Measurements from ENCODE around the gene TDRD3. TPM values are rescaled to one million over a fixed set of nuclear protein-coding genes. Genes with fewer than 3 reads are reported as not detected.

Gene TDRD3
- total RNA-seq, 1 experiment from 2014 or later: 10.8 TPM

DNA sequence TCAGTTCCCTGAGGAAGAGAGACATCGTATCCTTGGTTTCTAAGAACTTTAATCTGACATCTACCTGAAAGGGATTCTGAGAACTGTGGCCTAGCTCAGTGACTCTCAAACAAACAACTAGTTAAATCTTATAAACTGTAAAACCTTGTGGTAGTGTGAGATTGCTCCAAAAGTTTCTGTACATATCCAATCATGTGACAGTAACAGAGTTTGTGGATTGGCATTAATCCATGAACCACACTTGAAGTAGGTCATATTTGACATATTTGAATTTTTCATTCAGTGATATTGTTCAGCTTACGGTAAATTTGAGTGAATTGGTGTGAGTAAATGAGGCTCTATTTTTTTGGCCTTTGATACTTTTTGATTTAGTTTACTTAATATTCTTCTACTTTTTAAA lies 15.0 kb downstream of the TDRD3 start:
- BruUV-seq (replicated peaks): no TSS peak
- in situ Hi-C loops (cut with HindIII; ENCODE audit: low pct_unique_long_range_greater_than_20kb, low sequenced_read_pairs) (no loop called here), intact Hi-C loops (cut with micrococcal nuclease; ENCODE audit: unreplicated experiment) (no loop called here)
- TF ChIP-seq, protein P1, sequence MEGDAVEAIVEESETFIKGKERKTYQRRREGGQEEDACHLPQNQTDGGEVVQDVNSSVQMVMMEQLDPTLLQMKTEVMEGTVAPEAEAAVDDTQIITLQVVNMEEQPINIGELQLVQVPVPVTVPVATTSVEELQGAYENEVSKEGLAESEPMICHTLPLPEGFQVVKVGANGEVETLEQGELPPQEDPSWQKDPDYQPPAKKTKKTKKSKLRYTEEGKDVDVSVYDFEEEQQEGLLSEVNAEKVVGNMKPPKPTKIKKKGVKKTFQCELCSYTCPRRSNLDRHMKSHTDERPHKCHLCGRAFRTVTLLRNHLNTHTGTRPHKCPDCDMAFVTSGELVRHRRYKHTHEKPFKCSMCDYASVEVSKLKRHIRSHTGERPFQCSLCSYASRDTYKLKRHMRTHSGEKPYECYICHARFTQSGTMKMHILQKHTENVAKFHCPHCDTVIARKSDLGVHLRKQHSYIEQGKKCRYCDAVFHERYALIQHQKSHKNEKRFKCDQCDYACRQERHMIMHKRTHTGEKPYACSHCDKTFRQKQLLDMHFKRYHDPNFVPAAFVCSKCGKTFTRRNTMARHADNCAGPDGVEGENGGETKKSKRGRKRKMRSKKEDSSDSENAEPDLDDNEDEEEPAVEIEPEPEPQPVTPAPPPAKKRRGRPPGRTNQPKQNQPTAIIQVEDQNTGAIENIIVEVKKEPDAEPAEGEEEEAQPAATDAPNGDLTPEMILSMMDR (IDR thresholded peaks at IDR 0.05): no peak
- TF ChIP-seq SIN3A (IDR thresholded peaks at IDR 0.05; ENCODE audit: borderline replicate concordance, insufficient read depth, low read depth, low read length) (no peak), POLR2AphosphoS5 (IDR thresholded peaks at IDR 0.05; ENCODE audit: low read depth, low read length) (no peak), TCF7L2 (IDR thresholded peaks at IDR 0.05; ENCODE audit: low read depth, low read length) (no peak)
- TF ChIP-seq, protein P2, sequence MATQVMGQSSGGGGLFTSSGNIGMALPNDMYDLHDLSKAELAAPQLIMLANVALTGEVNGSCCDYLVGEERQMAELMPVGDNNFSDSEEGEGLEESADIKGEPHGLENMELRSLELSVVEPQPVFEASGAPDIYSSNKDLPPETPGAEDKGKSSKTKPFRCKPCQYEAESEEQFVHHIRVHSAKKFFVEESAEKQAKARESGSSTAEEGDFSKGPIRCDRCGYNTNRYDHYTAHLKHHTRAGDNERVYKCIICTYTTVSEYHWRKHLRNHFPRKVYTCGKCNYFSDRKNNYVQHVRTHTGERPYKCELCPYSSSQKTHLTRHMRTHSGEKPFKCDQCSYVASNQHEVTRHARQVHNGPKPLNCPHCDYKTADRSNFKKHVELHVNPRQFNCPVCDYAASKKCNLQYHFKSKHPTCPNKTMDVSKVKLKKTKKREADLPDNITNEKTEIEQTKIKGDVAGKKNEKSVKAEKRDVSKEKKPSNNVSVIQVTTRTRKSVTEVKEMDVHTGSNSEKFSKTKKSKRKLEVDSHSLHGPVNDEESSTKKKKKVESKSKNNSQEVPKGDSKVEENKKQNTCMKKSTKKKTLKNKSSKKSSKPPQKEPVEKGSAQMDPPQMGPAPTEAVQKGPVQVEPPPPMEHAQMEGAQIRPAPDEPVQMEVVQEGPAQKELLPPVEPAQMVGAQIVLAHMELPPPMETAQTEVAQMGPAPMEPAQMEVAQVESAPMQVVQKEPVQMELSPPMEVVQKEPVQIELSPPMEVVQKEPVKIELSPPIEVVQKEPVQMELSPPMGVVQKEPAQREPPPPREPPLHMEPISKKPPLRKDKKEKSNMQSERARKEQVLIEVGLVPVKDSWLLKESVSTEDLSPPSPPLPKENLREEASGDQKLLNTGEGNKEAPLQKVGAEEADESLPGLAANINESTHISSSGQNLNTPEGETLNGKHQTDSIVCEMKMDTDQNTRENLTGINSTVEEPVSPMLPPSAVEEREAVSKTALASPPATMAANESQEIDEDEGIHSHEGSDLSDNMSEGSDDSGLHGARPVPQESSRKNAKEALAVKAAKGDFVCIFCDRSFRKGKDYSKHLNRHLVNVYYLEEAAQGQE (IDR thresholded peaks at IDR 0.05; ENCODE audit: insufficient read depth in 1 of 2, low read depth in 2 of 2, low read length in 1 of 2): no peak
- POLR2A ChIA-PET: no interaction called here
- no peaks in the 10 kb centered on the region for H3K36me3 ChIP-seq (ENCODE audit: control insufficient read depth, insufficient read depth, low read length)
- no peaks in the 10 kb centered on the region for H3K27me3 ChIP-seq (ENCODE audit: control insufficient read depth, insufficient read depth, low read length)
- H3K27ac ChIP-seq (ENCODE audit: low read length): no peak overlapping the region
- no peak overlapping the region for H3K4me3 ChIP-seq (ENCODE audit: low read depth in 2 of 2, low read length in 2 of 2)
- no peaks in the 10 kb centered on the region for H3K9me3 ChIP-seq (ENCODE audit: control insufficient read depth, insufficient read depth, low read depth, low read length)
- ATAC-seq (no peak), DNase-seq (ENCODE audit: low read depth, low spot score) (no peak)
- H3K4me1 ChIP-seq (ENCODE audit: control insufficient read depth, insufficient read depth, low read length): no peaks in the 10 kb centered on the region; the same call in 1 of the 2 replicates
- CTCF ChIA-PET: no interaction called here

DNA sequence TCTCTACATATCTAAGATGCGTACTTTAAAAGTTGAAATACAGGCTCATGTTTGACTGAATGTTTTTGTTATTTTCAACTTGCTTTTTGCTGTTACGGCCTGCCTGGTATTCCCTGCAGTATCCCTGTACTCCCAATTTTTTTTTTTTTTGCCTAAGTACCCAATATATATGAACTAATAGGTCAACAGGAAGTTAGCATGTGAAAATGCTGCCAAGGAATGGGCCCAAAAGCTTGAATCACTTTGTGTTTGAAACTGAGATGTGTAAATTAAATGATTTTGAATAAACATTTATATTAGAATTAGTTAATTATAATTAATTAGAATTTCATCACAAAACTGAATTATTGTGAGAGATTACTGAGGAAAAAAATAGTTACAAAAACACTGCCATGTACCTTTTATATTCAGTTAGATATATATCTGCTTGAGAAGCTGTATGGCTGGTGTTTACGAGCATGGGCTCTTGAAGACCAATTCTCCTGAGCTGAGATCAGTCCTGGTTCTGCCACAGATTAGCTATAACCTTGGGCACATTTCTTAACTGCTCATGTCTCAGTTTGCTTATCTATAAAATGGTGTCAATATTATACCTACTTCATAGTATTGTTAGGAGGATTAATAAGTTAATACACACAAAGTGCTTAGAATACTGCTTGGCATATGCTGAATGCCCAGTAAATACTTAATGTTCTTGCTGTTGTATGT lies 16.0 kb downstream of the TDRD3 start:
- ATAC-seq: no peak
- Histone ChIP-seq H3K9me3 (ENCODE audit: control insufficient read depth, insufficient read depth, low read depth, low read length) (no peaks in the 10 kb centered on the region), H3K27me3 (ENCODE audit: control insufficient read depth, insufficient read depth, low read length) (no peaks in the 10 kb centered on the region), H3K27ac (ENCODE audit: low read length) (no peak overlapping the region), H3K4me3 (ENCODE audit: low read depth in 2 of 2, low read length in 2 of 2) (no peak overlapping the region), H3K36me3 (ENCODE audit: control insufficient read depth, insufficient read depth, low read length) (no peaks in the 10 kb centered on the region), H3K4me1 (ENCODE audit: control insufficient read depth, insufficient read depth, low read length) (no peaks in the 10 kb centered on the region; the same call in 1 of the 2 replicates)
- ChIA-PET POLR2A (no interaction called here), CTCF (no interaction called here)
- in situ Hi-C loops (cut with HindIII; ENCODE audit: low pct_unique_long_range_greater_than_20kb, low sequenced_read_pairs) (no loop called here), intact Hi-C loops (cut with micrococcal nuclease; ENCODE audit: unreplicated experiment) (no loop called here)
- no TSS peak for BruUV-seq (replicated peaks)
- DNase-seq (ENCODE audit: low read depth, low spot score): no peak
- TF ChIP-seq TCF7L2 (IDR thresholded peaks at IDR 0.05; ENCODE audit: low read depth, low read length): no peak
- no peak for TF ChIP-seq POLR2AphosphoS5 (IDR thresholded peaks at IDR 0.05; ENCODE audit: low read depth, low read length)
- TF ChIP-seq, protein P1 (IDR thresholded peaks at IDR 0.05): no peak

All from Panc1 (cell line).